GM10847 (cell line): Measurements from ENCODE around the gene PEX5.

ENCODE experiments used
- POLR2A ChIP-seq: IDR thresholded peaks from 2 replicates; pipeline ENCODE4 v1.6.1; 2011; ENCODE audit not compliant: insufficient read length; ENCODE audit errors: extremely low read depth

Gene PEX5

DNA sequence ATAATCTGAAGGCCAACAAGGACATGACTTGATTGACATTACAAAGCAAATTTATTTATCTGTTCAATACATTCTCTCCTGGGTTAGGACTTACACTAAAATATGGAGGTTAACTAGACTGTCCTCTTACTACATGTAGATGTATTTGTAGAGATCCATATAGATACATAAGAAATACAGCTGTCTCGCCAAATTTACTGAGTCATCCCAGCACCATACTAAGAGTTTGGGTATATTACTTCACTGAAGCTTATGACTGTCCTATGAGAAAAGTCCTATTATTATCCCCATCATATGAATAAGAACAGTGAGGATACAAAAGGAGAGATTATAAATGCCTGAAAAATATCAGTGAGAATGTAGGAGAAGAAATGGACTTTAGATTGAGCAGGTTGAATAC lies 69.6 kb downstream of the PEX5 start:
- no peak for TF ChIP-seq POLR2A
